Gastroesophageal sphincter (tissue), 4 donors: ENCODE data around the gene GOLGA6L25. TPM values are rescaled to one million over a fixed set of nuclear protein-coding genes. Genes with fewer than 3 reads are reported as not detected.
"Not testable (repeated sequence)": the region's sequence is repeated elsewhere in the genome, so short reads cannot be mapped to it uniquely, and the experiment has no call there.

Experiments used
- ATAC-seq: fragments of 150-250 bp; one replicate; pipeline ENCODE4 v1.9.1; 2016; ENCODE audit warnings: mild to moderate bottlenecking, moderate library complexity
- H3K27ac ChIP-seq, 4 donors: fragments of 200-600 bp; sonication (generic) in 3 of 4; 1 replicate in 3 of 4; 2 replicates in 1 of 4; pipeline ENCODE4 v1.5.1; 2016 to 2019
- H3K27me3 ChIP-seq: fragments of 200-600 bp; sonication (generic); one replicate; pipeline ENCODE4 v1.5.1; 2019
- H3K36me3 ChIP-seq, 2 donors: fragments of 200-600 bp; sonication (generic); one replicate each; pipeline ENCODE4 v1.5.1; 2019; ENCODE audit warnings: control low read depth in 1 of 2
- H3K4me1 ChIP-seq, 3 donors: fragments of 200-600 bp; sonication (generic); 1 replicate in 2 of 3; 2 replicates in 1 of 3; pipeline ENCODE4 v1.5.1; 2016 to 2019; ENCODE audit warnings: control low read depth in 2 of 3
- H3K4me3 ChIP-seq, 2 donors: fragments of 200-600 bp; sonication (generic); one replicate each; pipeline ENCODE4 v1.5.1; 2019; ENCODE audit warnings: mild to moderate bottlenecking in 1 of 2, moderate library complexity in 1 of 2
- H3K9me3 ChIP-seq, 3 donors: fragments of 200-600 bp; sonication (generic); one replicate each; pipeline ENCODE4 v1.5.1; 2017 to 2019; ENCODE audit warnings: control low read depth in 2 of 3
- WGBS, 2 donors: methylation state at CpG; one replicate each; pipeline ENCODE4 v1.1.5; 2018; ENCODE audit warnings: low coverage in 1 of 2; 5-methylcytosine and 5-hydroxymethylcytosine counted together
- small RNA-seq, 4 donors: library from RNA; depleted of rRNA; stranded (forward); fragments of <200 nt; gene quantifications; one replicate each; pipeline ENCODE3, GENCODE V24; 2016
- total RNA-seq, 4 donors: library from RNA; depleted of rRNA; stranded (reverse); fragments of >200 nt; gene quantifications; one replicate each; pipeline ENCODE4 v1.1.0, GENCODE V29; 2016

GOLGA6L25 gene
- total RNA-seq, 4 donors from 2014 or later: not detected

GRCh38 chr15:28602152-28602551 lies 48.8 kb downstream of the GOLGA6L25 start:
- not testable (repeated sequence) for H3K27ac ChIP-seq, H3K9me3 ChIP-seq, ATAC-seq, H3K36me3 ChIP-seq, H3K4me1 ChIP-seq, H3K4me3 ChIP-seq, H3K27me3 ChIP-seq
- WGBS, 2 donors: 100% methylated on average over 1 of the region's 9 CpGs; no CpG with 5 or more reads in 1 of the 2 donors

Small RNA genes within 50 kb of the gene (small RNA-seq; reads per million reads assigned to genes)
- 0 reads per million in 4 donors for gene AC138749.2
- 0 reads per million in 4 donors for gene RF00017

Other genes starting within 250 kb of the GOLGA6L25 start
- 10 to 100 TPM; 38.6 to 94.6 (median 56.1) TPM for gene HERC2, start 231.4 kb upstream of the GOLGA6L25 start, total RNA-seq
- not detected for gene GOLGA6L24, start 195.5 kb upstream of the GOLGA6L25 start, total RNA-seq
- gene GOLGA8F, start 174.9 kb upstream of the GOLGA6L25 start, total RNA-seq: under 1 TPM in 1 of 4 donors, not detected in 3; 0.42 TPM
- under 1 TPM in 1 of 4 donors, not detected in 3; 0.66 TPM for gene GOLGA8G, start 20.6 kb upstream of the GOLGA6L25 start, total RNA-seq
- 1 to 10 TPM in 1 of 4 donors, under 1 TPM in 2, not detected in 1; 0.77 to 1.9 (median 0.94) TPM for gene GOLGA8M, start 158.9 kb downstream of the GOLGA6L25 start, total RNA-seq